ENCODE data around the gene SCN8A.

SCN8A gene

DNA sequence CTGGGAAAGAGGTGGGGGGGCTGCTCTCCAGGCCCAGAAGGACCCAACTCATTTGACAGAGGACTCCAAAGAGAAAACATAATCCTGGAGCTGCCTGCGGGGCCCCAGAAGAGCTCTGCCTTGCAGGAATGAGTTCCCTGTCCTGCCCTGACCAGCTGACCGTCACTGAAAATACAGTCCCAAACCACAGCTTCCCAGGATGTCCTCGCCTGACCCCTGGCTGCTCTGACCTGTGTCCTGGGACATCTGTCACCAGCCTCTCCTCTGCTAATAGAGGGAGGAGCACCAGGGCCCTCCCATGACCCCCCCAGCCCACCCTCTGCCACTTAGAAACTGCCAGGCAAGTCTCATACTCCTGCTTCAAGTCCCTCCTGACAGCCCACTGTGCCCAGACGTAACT lies 247.7 kb downstream of the SCN8A start:
- DNase-seq (ENCODE audit: low read depth) = no peak
- TF ChIP-seq, protein P1, sequence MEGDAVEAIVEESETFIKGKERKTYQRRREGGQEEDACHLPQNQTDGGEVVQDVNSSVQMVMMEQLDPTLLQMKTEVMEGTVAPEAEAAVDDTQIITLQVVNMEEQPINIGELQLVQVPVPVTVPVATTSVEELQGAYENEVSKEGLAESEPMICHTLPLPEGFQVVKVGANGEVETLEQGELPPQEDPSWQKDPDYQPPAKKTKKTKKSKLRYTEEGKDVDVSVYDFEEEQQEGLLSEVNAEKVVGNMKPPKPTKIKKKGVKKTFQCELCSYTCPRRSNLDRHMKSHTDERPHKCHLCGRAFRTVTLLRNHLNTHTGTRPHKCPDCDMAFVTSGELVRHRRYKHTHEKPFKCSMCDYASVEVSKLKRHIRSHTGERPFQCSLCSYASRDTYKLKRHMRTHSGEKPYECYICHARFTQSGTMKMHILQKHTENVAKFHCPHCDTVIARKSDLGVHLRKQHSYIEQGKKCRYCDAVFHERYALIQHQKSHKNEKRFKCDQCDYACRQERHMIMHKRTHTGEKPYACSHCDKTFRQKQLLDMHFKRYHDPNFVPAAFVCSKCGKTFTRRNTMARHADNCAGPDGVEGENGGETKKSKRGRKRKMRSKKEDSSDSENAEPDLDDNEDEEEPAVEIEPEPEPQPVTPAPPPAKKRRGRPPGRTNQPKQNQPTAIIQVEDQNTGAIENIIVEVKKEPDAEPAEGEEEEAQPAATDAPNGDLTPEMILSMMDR (conservative IDR thresholded peaks at IDR 0.05; ENCODE audit: low read depth, low read length) = no peak
- H3K4me3 ChIP-seq (ENCODE audit: low read depth, low read length) = no peak overlapping the region

- TF ChIP-seq, protein P1 (conservative IDR thresholded peaks at IDR 0.05; ENCODE audit: low read depth, low read length) = no peak
- no peak for DNase-seq (ENCODE audit: low read depth)
- H3K4me3 ChIP-seq (ENCODE audit: low read depth, low read length) = no peak overlapping the region
Measured at GRCh38 chr12:51839310-51839947, 248.4 kb downstream of the SCN8A start.

DNA sequence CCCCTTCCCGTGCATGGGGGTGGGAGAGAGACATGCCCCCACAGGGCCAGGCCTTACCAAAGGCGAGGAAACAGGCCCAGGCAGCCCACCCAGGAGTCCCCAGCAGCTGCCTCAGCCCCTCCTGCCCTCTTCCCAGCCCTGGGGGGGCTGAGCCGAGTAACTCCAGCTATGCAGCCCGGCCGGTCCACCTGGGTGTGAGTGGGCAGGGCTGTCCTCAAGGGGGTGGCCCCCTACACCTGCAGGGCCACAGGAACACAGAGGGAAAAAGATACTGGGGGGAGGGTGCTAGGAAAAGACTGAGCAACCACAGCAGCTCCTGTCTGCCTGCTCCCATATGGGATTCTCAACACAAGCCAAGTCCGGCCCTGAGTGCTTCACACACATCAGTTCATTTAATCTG lies 249.9 kb downstream of the SCN8A start:
- TF ChIP-seq, protein P1 (conservative IDR thresholded peaks at IDR 0.05; ENCODE audit: low read depth, low read length) = no peak
- H3K4me3 ChIP-seq (ENCODE audit: low read depth, low read length) = no peak overlapping the region
- no peak for DNase-seq (ENCODE audit: low read depth)

DNA sequence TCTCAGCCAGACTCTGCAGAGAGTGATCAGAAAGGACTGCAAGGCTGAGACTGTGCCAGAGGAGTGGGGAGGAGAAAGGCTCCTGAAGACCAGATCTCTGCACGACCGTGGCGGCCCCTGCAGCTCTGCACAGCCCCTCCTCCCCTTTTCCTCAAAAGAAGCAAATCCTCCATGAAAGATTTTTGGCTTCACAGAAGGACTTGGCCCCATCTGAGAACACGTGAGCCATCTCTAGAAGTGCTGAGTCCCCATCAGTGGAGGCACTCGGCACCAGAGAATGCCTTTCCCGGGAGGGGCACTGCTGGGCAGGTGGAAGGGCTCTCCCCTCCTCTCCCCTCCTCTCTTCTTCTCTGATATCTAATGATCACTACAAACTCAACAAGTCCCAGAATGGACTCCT lies 250.7 kb downstream of the SCN8A start:
- H3K4me3 ChIP-seq (ENCODE audit: low read depth, low read length) = no peak overlapping the region
- TF ChIP-seq, protein P1 (conservative IDR thresholded peaks at IDR 0.05; ENCODE audit: low read depth, low read length) = no peak
- no peak for DNase-seq (ENCODE audit: low read depth)

- DNase-seq (ENCODE audit: low read depth) = no peak
- TF ChIP-seq, protein P1 (conservative IDR thresholded peaks at IDR 0.05; ENCODE audit: low read depth, low read length) = no peak
- no peak overlapping the region for H3K4me3 ChIP-seq (ENCODE audit: low read depth, low read length)
Measured at GRCh38 chr12:51844854-51845253, 253.8 kb downstream of the SCN8A start.

GRCh38 chr12:51845482-51845881 lies 254.4 kb downstream of the SCN8A start:
- no peak overlapping the region for H3K4me3 ChIP-seq (ENCODE audit: low read depth, low read length)
- TF ChIP-seq, protein P1 (conservative IDR thresholded peaks at IDR 0.05; ENCODE audit: low read depth, low read length) = no peak
- no peak for DNase-seq (ENCODE audit: low read depth)

GRCh38 chr12:51846271-51846691 lies 255.2 kb downstream of the SCN8A start:
- no peak overlapping the region for H3K4me3 ChIP-seq (ENCODE audit: low read depth, low read length)
- no peak for DNase-seq (ENCODE audit: low read depth)
- TF ChIP-seq, protein P1 (conservative IDR thresholded peaks at IDR 0.05; ENCODE audit: low read depth, low read length) = no peak

All from choroid plexus epithelial cell (primary cell).